ENCODE data around the gene UBE2E2. TPM values are rescaled to one million over a fixed set of nuclear protein-coding genes. Genes with fewer than 3 reads are reported as not detected.

The UBE2E2 gene
- total RNA-seq, 1 donor from 2014 or later: 13.8 TPM

GRCh38 chr3:23256741-23257435 lies 53.8 kb downstream of the UBE2E2 start:
- no peaks in the 10 kb centered on the region for H3K27me3 Mint-ChIP-seq
- no peak for DNase-seq
- H3K4me3 Mint-ChIP-seq: no peak overlapping the region
- intact Hi-C loops (cut with micrococcal nuclease): no loop called here
- H3K9me3 Mint-ChIP-seq: peaks cover 4% of the 10 kb centered on the region
- H3K4me1 Mint-ChIP-seq: no peaks in the 10 kb centered on the region
- H3K36me3 Mint-ChIP-seq (ENCODE audit: low read depth): no peaks in the 10 kb centered on the region
- no peak overlapping the region for H3K27ac Mint-ChIP-seq

- intact Hi-C loops (cut with micrococcal nuclease): no loop called here
Measured at GRCh38 chr3:23258110-23258509, 55.0 kb downstream of the UBE2E2 start.

GRCh38 chr3:23259515-23259914 lies 56.4 kb downstream of the UBE2E2 start:
- Mint-ChIP-seq H3K27me3 (no peaks in the 10 kb centered on the region), H3K27ac (no peak overlapping the region), H3K4me3 (no peak overlapping the region), H3K9me3 (peaks cover 4% of the 10 kb centered on the region), H3K36me3 (ENCODE audit: low read depth) (no peaks in the 10 kb centered on the region), H3K4me1 (no peaks in the 10 kb centered on the region)
- DNase-seq: no peak
- intact Hi-C loops (cut with micrococcal nuclease): no loop called here

More at GRCh38 chr3:23258110-23258509, 55.0 kb downstream of the UBE2E2 start:
- Mint-ChIP-seq H3K27ac (no peak overlapping the region), H3K4me1 (no peaks in the 10 kb centered on the region), H3K27me3 (no peaks in the 10 kb centered on the region), H3K9me3 (peaks cover 4% of the 10 kb centered on the region), H3K4me3 (no peak overlapping the region), H3K36me3 (ENCODE audit: low read depth) (no peaks in the 10 kb centered on the region)
- DNase-seq: no peak

GRCh38 chr3:23262766-23263165 lies 59.6 kb downstream of the UBE2E2 start:
- intact Hi-C loops (cut with micrococcal nuclease): no loop called here
- H3K27ac Mint-ChIP-seq: no peak overlapping the region
- DNase-seq: no peak
- H3K36me3 Mint-ChIP-seq (ENCODE audit: low read depth): no peaks in the 10 kb centered on the region
- no peaks in the 10 kb centered on the region for H3K27me3 Mint-ChIP-seq
- H3K4me3 Mint-ChIP-seq: no peak overlapping the region
- no peaks in the 10 kb centered on the region for H3K4me1 Mint-ChIP-seq
- H3K9me3 Mint-ChIP-seq: peaks cover 4% of the 10 kb centered on the region

GRCh38 chr3:23263796-23264195 lies 60.7 kb downstream of the UBE2E2 start:
- Mint-ChIP-seq H3K4me1 (no peaks in the 10 kb centered on the region), H3K4me3 (no peak overlapping the region), H3K27me3 (no peaks in the 10 kb centered on the region), H3K27ac (no peak overlapping the region), H3K36me3 (ENCODE audit: low read depth) (no peaks in the 10 kb centered on the region), H3K9me3 (peaks cover 4% of the 10 kb centered on the region)
- intact Hi-C loops (cut with micrococcal nuclease): no loop called here
- DNase-seq: no peak

- H3K27me3 Mint-ChIP-seq: no peaks in the 10 kb centered on the region
- intact Hi-C loops (cut with micrococcal nuclease): no loop called here
- DNase-seq: no peak
- H3K9me3 Mint-ChIP-seq: peaks cover 4% of the 10 kb centered on the region
- H3K4me3 Mint-ChIP-seq: no peak overlapping the region
- H3K36me3 Mint-ChIP-seq (ENCODE audit: low read depth): no peaks in the 10 kb centered on the region
- H3K4me1 Mint-ChIP-seq: no peaks in the 10 kb centered on the region
- no peak overlapping the region for H3K27ac Mint-ChIP-seq
Measured at GRCh38 chr3:23264413-23264812, 61.3 kb downstream of the UBE2E2 start.

- H3K4me1 Mint-ChIP-seq: no peaks in the 10 kb centered on the region
- H3K4me3 Mint-ChIP-seq: no peak overlapping the region
- intact Hi-C loops (cut with micrococcal nuclease): no loop called here
- DNase-seq: no peak
- H3K36me3 Mint-ChIP-seq (ENCODE audit: low read depth): no peaks in the 10 kb centered on the region
- H3K9me3 Mint-ChIP-seq: peaks cover 10% of the 10 kb centered on the region
- H3K27ac Mint-ChIP-seq: no peak overlapping the region
- H3K27me3 Mint-ChIP-seq: no peaks in the 10 kb centered on the region
Measured at GRCh38 chr3:23270423-23270822, 67.3 kb downstream of the UBE2E2 start.

- Mint-ChIP-seq H3K27me3 (no peaks in the 10 kb centered on the region), H3K9me3 (peaks cover 10% of the 10 kb centered on the region), H3K27ac (no peak overlapping the region), H3K36me3 (ENCODE audit: low read depth) (no peaks in the 10 kb centered on the region), H3K4me3 (no peak overlapping the region), H3K4me1 (no peaks in the 10 kb centered on the region)
- DNase-seq: no peak
- intact Hi-C loops (cut with micrococcal nuclease): no loop called here
Measured at GRCh38 chr3:23271876-23272741, 69.0 kb downstream of the UBE2E2 start.

GRCh38 chr3:23272820-23273219 lies 69.7 kb downstream of the UBE2E2 start:
- Mint-ChIP-seq H3K9me3 (peaks cover 10% of the 10 kb centered on the region), H3K4me3 (no peak overlapping the region), H3K27ac (no peak overlapping the region), H3K36me3 (ENCODE audit: low read depth) (no peaks in the 10 kb centered on the region), H3K27me3 (no peaks in the 10 kb centered on the region), H3K4me1 (no peaks in the 10 kb centered on the region)
- no peak for DNase-seq
- intact Hi-C loops (cut with micrococcal nuclease): no loop called here

GRCh38 chr3:23275061-23275460 lies 71.9 kb downstream of the UBE2E2 start:
- H3K36me3 Mint-ChIP-seq (ENCODE audit: low read depth): no peaks in the 10 kb centered on the region
- H3K4me1 Mint-ChIP-seq: no peaks in the 10 kb centered on the region
- H3K27me3 Mint-ChIP-seq: no peaks in the 10 kb centered on the region
- DNase-seq: no peak
- H3K4me3 Mint-ChIP-seq: no peak overlapping the region
- H3K27ac Mint-ChIP-seq: no peak overlapping the region
- peaks cover 9% of the 10 kb centered on the region for H3K9me3 Mint-ChIP-seq
- intact Hi-C loops (cut with micrococcal nuclease): no loop called here

- Mint-ChIP-seq H3K27ac (no peak overlapping the region), H3K4me3 (no peak overlapping the region), H3K9me3 (peaks cover 5% of the 10 kb centered on the region), H3K36me3 (ENCODE audit: low read depth) (no peaks in the 10 kb centered on the region), H3K4me1 (no peaks in the 10 kb centered on the region), H3K27me3 (no peaks in the 10 kb centered on the region)
- intact Hi-C loops (cut with micrococcal nuclease): no loop called here
- DNase-seq: no peak
Measured at GRCh38 chr3:23275814-23276213, 72.7 kb downstream of the UBE2E2 start.

- Mint-ChIP-seq H3K27ac (no peak overlapping the region), H3K36me3 (ENCODE audit: low read depth) (no peaks in the 10 kb centered on the region), H3K4me3 (no peak overlapping the region), H3K27me3 (no peaks in the 10 kb centered on the region), H3K4me1 (no peaks in the 10 kb centered on the region), H3K9me3 (no peaks in the 10 kb centered on the region)
- no peak for DNase-seq
- intact Hi-C loops (cut with micrococcal nuclease): no loop called here
Measured at GRCh38 chr3:23276913-23277658, 74.0 kb downstream of the UBE2E2 start.

GRCh38 chr3:23277688-23278087 lies 74.6 kb downstream of the UBE2E2 start:
- DNase-seq: no peak

GRCh38 chr3:23283625-23284024 lies 80.5 kb downstream of the UBE2E2 start:
- no peaks in the 10 kb centered on the region for H3K4me1 Mint-ChIP-seq
- peaks cover 16% of the 10 kb centered on the region for H3K9me3 Mint-ChIP-seq
- no peaks in the 10 kb centered on the region for H3K36me3 Mint-ChIP-seq (ENCODE audit: low read depth)
- H3K27ac Mint-ChIP-seq: no peak overlapping the region
- intact Hi-C loops (cut with micrococcal nuclease): no loop called here
- H3K27me3 Mint-ChIP-seq: peaks cover 1% of the 10 kb centered on the region
- DNase-seq: no peak
- H3K4me3 Mint-ChIP-seq: no peak overlapping the region

More at GRCh38 chr3:23277688-23278087, 74.6 kb downstream of the UBE2E2 start:
- H3K27ac Mint-ChIP-seq: no peak overlapping the region
- H3K27me3 Mint-ChIP-seq: no peaks in the 10 kb centered on the region
- H3K4me1 Mint-ChIP-seq: no peaks in the 10 kb centered on the region
- H3K4me3 Mint-ChIP-seq: no peak overlapping the region
- no peaks in the 10 kb centered on the region for H3K9me3 Mint-ChIP-seq
- no peaks in the 10 kb centered on the region for H3K36me3 Mint-ChIP-seq (ENCODE audit: low read depth)
- intact Hi-C loops (cut with micrococcal nuclease): no loop called here
